Stromal cell of bone marrow (primary cell): ENCODE results near the gene PAX7.

Experiments used
- DNase-seq: peaks from one replicate; pipeline ENCODE4 v3.0.0-alpha.2; 2012; ENCODE audit warnings: low read depth

PAX7 gene

GRCh38 chr1:18618546-18619466 is 11.8 kb upstream of the PAX7 start:
- DNase-seq, result no peak

DNA sequence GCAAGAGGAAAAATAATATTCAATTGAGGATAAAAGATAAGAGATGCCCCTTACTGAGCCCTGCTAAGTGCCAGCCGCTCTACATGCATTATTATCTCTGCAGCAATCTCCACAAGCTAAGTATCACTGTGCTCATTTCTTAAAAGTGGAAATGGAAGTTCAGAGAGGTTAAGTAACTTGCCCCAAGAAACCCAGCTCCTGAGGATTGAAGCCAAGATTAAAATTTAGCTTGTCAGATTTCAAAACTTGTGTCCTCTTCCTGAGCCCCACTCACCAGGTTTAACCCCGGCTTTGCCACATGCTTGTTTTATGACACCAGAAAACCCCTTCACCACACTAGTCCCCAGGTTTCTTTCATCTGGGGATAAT is 11.2 kb upstream of the PAX7 start:
- DNase-seq, result no peak

DNA sequence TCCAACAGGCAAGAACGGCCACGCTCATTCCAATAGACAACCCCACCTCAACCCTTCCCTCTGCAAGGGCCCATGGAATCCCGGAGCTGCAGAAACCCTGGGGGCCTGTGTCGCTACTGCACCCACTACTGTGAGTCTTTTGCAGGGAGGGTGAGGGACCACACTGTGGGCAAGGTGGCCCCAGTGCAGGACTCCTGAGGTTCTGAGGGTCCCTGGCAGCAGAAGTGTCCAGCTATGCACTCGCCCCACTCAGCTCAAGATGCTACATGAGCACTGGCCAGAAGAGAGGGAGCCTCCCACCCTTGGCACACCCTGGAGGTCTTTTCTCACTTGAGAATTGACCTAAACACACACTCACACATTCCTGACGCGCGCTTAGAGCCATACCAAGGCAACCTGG is 2.1 kb upstream of the PAX7 start:
- DNase-seq, result no peak

GRCh38 chr1:18629659-18630510 is 761 bp upstream of the PAX7 start:
- DNase-seq, result no peak

DNA sequence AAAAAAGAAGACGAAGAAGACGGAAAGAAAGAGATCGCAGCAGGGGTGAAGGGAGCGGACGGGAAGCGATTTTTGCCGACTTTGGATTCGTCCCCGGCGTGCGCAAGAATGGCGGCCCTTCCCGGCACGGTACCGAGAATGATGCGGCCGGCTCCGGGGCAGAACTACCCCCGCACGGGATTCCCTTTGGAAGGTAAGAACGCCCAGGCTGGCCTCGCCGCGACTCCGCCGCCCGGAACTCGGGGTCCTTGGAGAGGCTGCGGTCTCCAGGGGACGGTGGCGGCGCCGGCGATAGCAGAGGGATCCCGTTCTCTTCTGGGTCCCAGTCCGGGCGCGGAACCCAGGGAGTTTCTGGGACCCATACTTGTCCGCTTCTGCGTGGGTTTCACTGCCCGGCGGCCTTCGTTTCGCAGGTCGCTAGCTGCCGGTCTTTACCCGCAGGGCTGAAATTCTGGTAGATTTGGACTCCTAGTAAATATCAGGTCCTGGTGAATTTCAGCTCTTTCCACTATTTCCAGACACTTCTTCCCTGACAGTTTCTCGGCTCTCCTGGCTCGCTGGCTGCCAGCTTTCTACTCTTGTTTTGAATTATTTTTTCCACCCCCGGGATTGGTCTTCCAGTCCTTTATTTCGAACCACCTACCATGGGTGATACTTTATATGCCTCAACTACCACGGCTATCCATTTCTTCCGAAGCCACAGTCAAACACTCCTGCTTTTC is 1.0 kb downstream of the PAX7 start:
- DNase-seq, result no peak

- no peak for DNase-seq
These were observed 1.6 kb downstream of the PAX7 start for GRCh38 chr1:18632218-18632588.

DNA sequence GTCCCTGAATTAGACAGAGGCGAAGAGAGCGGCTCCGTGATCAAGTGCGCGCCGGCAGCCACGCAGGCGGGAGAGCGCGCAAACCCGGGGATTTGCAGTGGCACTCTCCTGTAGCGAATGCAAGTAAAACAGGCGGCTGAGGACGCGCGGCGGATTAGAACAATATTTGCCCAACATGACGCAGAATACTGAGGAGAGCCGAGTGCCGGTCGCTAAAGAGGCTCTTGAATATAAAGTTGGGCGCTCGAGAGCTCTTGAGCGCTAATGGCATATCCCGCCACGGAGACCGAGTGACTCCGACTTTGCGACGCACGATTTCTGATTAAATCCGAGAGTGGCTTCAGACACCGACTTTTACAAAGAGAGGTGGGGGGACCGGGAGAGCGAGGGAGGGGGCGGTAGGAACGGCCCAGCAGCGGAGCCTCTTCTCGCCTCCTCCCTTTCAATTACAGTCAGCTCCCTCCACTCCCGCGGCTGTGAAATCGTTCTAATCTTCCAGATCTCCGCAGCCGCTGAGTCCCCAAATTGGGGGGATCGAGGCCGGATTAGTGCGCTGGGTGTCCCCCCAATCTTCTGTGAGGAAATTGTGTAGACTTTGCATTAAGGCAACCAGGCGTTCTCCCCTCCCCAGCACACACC is 2.3 kb downstream of the PAX7 start:
- DNase-seq, result no peak

- DNase-seq, result no peak
These were observed 2.9 kb downstream of the PAX7 start for GRCh38 chr1:18633422-18634155.

GRCh38 chr1:18634276-18634675 is 3.6 kb downstream of the PAX7 start:
- no peak for DNase-seq

GRCh38 chr1:18635070-18635577 is 4.5 kb downstream of the PAX7 start:
- DNase-seq, result no peak

GRCh38 chr1:18635891-18636595 is 5.4 kb downstream of the PAX7 start:
- no peak for DNase-seq

DNA sequence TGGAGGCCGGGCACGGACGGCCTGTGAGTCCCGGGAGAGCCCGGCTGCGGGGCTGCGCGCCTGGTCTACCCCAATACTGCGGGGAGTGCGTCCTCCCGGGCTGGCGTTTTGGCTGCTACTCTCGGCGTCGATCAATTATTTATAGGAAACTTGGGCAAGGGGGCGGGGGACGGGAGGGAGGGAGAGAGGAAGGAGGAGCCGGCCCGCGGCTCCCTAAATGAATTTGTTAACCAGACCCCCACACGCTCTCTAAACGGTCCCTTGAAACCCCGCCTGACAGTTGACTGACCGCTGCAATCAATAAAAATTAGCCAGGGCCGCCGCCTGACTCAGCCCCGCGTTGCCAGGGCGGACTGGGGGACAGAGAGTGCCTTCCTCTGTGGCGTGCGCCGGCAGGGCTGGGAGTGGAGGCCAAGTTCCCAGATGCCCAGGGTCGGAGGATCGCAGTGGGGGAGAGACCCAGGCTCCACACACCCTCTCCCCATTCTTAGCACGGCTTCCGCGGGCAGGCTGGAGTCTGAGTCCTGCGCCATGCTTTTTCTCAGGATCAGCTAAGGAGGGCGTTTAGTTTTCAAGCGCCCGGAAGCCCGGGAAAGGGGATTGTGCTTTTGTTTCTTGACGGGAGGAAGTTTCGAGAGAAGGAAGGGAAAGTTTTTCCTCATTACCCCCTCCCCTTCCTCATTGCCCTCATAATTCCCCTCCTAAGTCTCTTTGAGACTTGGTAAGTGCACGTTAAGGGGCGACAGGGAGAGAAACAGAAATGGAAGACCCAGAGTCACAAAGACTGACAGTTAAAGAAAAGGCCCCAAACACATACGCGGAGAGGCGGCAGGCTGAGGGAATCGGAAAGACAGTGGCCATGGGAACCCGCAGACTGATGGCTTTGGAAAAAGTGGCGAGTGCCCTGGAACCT is 6.2 kb downstream of the PAX7 start:
- no peak for DNase-seq

DNA sequence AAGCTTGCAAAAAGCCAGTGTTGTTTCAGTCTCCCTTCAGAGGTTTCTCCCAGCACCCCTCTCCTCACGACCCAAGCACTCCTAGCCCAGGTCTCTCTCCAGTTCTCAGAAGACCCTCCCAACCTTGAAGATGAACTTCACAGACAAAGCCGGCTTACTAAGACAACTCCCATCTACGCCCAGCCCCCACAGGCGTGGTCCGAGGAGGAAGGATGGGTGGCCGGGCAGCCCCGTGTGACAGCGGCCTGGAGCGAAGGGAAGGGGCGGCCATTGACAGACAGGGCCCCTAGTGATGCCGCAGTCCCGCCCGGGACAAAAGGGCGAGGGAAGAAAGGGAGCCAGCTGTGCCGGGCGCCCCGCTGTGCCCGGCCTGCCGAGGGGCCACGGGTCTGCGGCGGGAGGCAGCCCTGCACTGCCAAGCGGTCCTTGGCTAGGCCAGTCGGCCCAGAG is 6.9 kb downstream of the PAX7 start:
- DNase-seq, result no peak

DNA sequence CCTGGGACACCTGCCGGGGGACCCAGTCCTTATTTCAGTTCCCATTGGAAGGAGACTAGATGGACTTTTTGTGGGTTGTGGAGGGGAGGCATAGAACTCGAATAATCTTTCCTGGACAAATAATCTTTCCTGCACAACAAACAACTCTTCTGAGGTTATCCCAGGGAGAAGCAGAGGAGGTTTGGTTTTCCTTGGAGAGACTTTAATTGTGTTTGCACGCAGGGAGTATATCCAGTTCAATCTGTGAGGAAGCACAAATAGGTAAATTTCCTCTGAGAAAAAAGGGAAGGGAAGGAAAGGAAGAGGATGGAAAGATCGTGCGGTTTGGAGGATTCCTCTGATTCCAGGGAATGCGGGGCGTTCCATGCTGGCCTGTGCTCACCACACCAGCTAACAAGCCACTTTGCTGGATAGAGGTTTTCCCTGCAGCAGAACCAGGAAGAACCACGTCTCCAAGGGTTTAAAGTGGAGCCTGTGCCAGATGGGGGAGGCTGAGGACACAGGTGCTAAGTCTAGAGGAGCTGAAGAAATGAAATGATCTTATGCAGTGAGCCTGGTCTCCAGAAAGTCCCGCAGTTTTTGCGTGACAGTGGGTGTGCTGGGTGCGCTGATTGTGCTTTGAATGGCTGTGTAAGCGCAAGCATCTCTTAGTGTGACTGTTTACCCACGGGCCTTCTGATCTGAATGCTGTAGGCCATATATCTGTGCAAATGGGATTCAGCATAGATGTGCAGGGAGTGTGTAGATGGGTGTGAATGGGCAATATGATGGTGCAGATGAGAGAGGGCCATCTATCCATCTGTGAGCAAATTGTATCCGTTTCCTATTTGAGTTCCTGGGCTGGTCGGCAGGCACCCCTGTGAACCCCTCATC is 7.6 kb downstream of the PAX7 start:
- no peak for DNase-seq

DNA sequence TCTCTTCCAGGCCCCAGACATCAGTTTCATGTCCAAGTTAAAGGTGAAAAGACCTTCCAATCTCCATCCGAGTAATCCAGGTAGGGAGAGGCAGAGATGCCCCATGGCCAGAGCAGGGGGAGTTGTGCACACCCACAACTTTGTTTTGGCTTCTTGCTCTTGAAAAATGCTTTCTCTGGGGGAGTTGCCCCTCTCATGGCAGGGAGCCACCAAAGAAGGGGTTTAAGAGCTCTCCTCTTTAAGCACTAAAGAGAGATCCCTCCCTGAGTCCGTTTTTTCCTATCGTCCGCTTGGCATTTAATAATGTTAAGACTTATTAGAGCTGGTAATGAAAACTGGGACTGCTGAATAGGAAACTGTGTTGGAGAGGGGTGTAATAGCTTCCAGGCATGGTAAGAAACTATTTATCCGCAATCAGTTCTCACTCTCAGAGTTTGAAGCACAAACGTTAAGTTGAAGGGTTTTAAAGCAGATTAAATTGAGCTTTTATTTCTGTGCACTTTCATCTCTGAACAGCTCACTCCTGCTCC is 8.3 kb downstream of the PAX7 start:
- DNase-seq, result no peak

DNA sequence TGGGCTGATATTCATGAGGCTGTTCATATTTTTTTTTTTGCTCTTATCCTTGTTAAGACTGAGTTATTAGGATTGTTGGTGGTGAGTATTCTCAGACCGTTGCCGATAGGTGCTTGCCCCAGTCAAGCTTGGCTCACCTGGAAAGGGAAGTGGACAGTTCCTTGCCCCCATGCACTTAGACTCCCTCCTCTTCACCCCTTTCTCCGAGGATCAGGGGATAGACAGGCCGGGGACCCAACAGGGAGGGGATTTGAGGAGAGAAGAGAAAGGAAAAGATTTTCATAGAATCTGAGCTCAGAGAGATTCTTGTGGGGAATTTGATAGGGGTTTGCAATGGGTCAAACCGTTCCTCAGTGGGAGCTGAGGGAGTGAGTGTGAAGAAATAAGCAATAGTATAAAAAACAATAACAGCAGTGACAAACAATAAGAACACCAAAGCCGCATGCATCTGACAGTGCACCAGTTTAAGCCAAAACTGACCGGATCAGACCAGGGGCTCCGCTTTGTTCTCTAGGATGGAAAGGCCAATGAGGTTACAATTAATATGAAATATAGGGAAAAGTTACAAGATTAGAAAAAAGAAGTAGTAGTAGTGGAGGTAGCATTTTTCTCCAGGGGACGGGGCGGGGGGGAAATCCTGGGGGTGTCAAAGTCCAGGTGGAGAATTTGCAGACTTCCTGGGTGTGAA is 8.9 kb downstream of the PAX7 start:
- DNase-seq, result no peak

- DNase-seq, result no peak
These were observed 9.8 kb downstream of the PAX7 start for GRCh38 chr1:18640228-18641004.
